PC-9 (cell line): Measurements from ENCODE around the gene SNX25.

ENCODE experiments used
- EZH2 ChIP-seq: fragments of 200-600 bp; sonication (generic); IDR thresholded peaks from 2 replicates; pipeline ENCODE4 v1.8.0; 2017; ENCODE audit warnings: antibody characterized with exemption, low read depth
- TF ChIP-seq, protein P1 (sequence below): fragments of 200-600 bp; sonication (generic); conservative IDR thresholded peaks from 2 replicates; pipeline ENCODE4 v1.6.1; 2017; ENCODE audit warnings: mixed run types, antibody characterized with exemption, mild to moderate bottlenecking, moderate library complexity

DNA sequence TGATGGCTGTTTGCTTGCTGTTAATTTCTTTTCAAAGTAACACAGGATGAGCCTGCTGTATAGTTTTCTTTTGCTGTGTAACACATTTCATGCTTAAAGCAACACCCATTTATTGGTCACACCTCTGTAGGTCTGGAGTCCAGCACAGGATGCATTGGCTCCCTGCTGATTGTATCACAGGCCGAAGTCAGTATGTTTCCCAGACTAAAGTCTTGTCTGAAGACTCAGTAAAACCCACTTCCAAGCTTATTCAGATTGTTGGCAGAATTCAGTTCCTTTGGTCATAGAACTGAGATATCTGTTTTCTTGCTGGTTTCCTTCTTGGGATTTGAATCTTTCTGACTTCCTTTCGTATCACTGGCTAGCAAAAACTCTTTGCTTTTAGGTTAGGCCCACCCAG lies 132.0 kb downstream of the SNX25 start:
- TF ChIP-seq, protein P1, sequence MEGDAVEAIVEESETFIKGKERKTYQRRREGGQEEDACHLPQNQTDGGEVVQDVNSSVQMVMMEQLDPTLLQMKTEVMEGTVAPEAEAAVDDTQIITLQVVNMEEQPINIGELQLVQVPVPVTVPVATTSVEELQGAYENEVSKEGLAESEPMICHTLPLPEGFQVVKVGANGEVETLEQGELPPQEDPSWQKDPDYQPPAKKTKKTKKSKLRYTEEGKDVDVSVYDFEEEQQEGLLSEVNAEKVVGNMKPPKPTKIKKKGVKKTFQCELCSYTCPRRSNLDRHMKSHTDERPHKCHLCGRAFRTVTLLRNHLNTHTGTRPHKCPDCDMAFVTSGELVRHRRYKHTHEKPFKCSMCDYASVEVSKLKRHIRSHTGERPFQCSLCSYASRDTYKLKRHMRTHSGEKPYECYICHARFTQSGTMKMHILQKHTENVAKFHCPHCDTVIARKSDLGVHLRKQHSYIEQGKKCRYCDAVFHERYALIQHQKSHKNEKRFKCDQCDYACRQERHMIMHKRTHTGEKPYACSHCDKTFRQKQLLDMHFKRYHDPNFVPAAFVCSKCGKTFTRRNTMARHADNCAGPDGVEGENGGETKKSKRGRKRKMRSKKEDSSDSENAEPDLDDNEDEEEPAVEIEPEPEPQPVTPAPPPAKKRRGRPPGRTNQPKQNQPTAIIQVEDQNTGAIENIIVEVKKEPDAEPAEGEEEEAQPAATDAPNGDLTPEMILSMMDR, result no peak
- TF ChIP-seq EZH2, result no peak
